ENCODE data around the gene WFIKKN2. TPM values are rescaled to one million over a fixed set of nuclear protein-coding genes. Genes with fewer than 3 reads are reported as not detected.

The WFIKKN2 gene
- total and polyA plus RNA-seq, 2 of the 8 experiments (the other 6 are each of a cell fraction or from before 2014, with no cell fraction given): 0.07 to 0.30 TPM

DNA sequence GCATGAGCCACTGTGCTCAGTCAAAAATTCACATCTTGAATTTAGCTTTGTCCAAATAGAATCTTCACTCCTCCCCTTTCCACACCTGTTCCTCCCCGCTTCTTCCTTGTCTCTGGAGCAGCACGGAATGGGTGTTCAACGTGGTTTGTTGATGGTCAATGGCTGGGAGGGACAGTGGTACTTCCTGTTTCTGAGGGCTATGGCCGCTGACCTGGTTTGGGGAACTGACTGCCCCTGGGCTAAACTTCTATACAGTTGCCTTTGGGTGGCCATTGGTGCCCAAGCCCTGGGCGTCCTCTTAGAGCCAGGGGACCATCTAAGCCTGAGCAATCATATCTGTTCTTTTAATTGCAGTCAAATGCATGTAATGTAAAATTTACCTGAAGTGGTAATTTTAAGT, 19.1 kb upstream of the WFIKKN2 start:
- Histone ChIP-seq H3K14ac (ENCODE audit: insufficient read length) (no peak overlapping the region), H2BK120ac (replicated peaks; ENCODE audit: low read depth, low read length) (no peak overlapping the region), H2AK5ac (ENCODE audit: low read depth, low read length) (no peak overlapping the region), H4K5ac (ENCODE audit: insufficient read length, low read depth, low read length) (no peak overlapping the region), H3K27me3 (replicated peaks in 1 of 4; ENCODE audit: control insufficient read depth in 3 of 4, extremely low read depth in 1 of 4, insufficient read depth in 3 of 4, low read length in 3 of 4) (no peaks in the 10 kb centered on the region; a peak in 1 of 7 replicates), H4K91ac (replicated peaks; ENCODE audit: insufficient read length, low read length) (no peak overlapping the region), H3K4ac (replicated peaks; ENCODE audit: insufficient read length, low read depth, low read length) (no peak overlapping the region), H2AFZ (ENCODE audit: low read length) (no peak overlapping the region), H3K4me3 (ENCODE audit: extremely low read depth in 1 of 4, insufficient read depth in 2 of 4, low read depth in 3 of 4, low read length in 4 of 4) (no peak overlapping the region), H4K8ac (ENCODE audit: extremely low read depth, insufficient read depth, low read length) (no peak overlapping the region), H3K9ac (replicated peaks in 1 of 4; ENCODE audit: extremely low read depth in 1 of 4, low read depth in 3 of 4, low read length in 3 of 4) (no peak overlapping the region), H3K79me2 (ENCODE audit: control insufficient read depth in 1 of 2, insufficient read depth in 2 of 2, low read length in 2 of 2) (no peaks in the 10 kb centered on the region), H3K23me2 (ENCODE audit: low read depth, low read length) (no peaks in the 10 kb centered on the region; the same call in 1 of the 2 replicates), H3K4me1 (replicated peaks in 1 of 4; ENCODE audit: control insufficient read depth in 3 of 4, insufficient read depth in 4 of 4, low read length in 3 of 4) (peaks cover 0 to 5% (median 0%) of the 10 kb centered on the region in 4 experiments; a peak in 2 of 7 replicates), H2BK15ac (ENCODE audit: low read length) (no peak overlapping the region), H3K4me2 (ENCODE audit: insufficient read depth in 1 of 2, low read depth in 2 of 2, low read length in 2 of 2) (no peak overlapping the region), H3K9me3 (ENCODE audit: insufficient read depth in 2 of 2, low read depth in 1 of 2, low read length in 1 of 2) (no peaks in the 10 kb centered on the region), H2BK5ac (ENCODE audit: low read depth, low read length) (no peak overlapping the region), H3K23ac (ENCODE audit: insufficient read length) (no peak overlapping the region), H3K18ac (ENCODE audit: extremely low read depth, low read length) (no peak overlapping the region), H3K56ac (replicated peaks; ENCODE audit: insufficient read length, low read depth, low read length) (no peak overlapping the region), H2BK12ac (ENCODE audit: low read depth, low read length) (no peak overlapping the region), H4K20me1 (replicated peaks in 1 of 2; ENCODE audit: control insufficient read depth in 1 of 2, insufficient read depth in 2 of 2, low read length in 2 of 2) (no peaks in the 10 kb centered on the region), H3K79me1 (ENCODE audit: low read depth, low read length) (no peaks in the 10 kb centered on the region), H3K27ac (ENCODE audit: low read depth, low read length) (no peak overlapping the region), H2BK20ac (ENCODE audit: low read length) (no peak overlapping the region), H3K36me3 (ENCODE audit: control insufficient read depth in 2 of 4, insufficient read depth in 4 of 4, low read length in 3 of 4) (no peaks in the 10 kb centered on the region)
- 85% methylated on average over 5 of the region's 5 CpGs; no CpG with 5 or more reads in 1 of the 2 experiments for WGBS, 2 experiments (ENCODE audit: extremely low coverage in 1 of 2, insufficient coverage in 1 of 2, insufficient read length in 1 of 2, insufficient replicate concordance in 2 of 2, low coverage in 1 of 2, low lambda C conversion rate in 2 of 2, missing lambda C conversion rate in 1 of 2)
- FAIRE-seq (no peak), DNase-seq (ENCODE audit: low read depth in 1 of 2, low spot score in 2 of 2) (no peak)
- TF ChIP-seq, protein P1, sequence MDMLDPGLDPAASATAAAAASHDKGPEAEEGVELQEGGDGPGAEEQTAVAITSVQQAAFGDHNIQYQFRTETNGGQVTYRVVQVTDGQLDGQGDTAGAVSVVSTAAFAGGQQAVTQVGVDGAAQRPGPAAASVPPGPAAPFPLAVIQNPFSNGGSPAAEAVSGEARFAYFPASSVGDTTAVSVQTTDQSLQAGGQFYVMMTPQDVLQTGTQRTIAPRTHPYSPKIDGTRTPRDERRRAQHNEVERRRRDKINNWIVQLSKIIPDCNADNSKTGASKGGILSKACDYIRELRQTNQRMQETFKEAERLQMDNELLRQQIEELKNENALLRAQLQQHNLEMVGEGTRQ (IDR thresholded peaks at IDR 0.05; ENCODE audit: low read length): no peak
- TF ChIP-seq RAD21 (IDR thresholded peaks at IDR 0.05 in 1 of 2, conservative IDR thresholded peaks at IDR 0.05 in 1 of 2; ENCODE audit: low read depth in 2 of 2, low read length in 2 of 2) (no peak), CHD1 (IDR thresholded peaks at IDR 0.05; ENCODE audit: low read depth, low read length) (no peak), TAF7 (optimal IDR thresholded peaks at IDR 0.05; ENCODE audit: borderline replicate concordance, low read depth, low read length) (no peak), EGR1 (IDR thresholded peaks at IDR 0.05; ENCODE audit: borderline replicate concordance, low read depth, low read length) (no peak)
- CTCF ChIA-PET (ENCODE audit: partially characterized antibody): interaction anchor here (0.6 to 14.1 kb wide), 14 partner anchors 7 to 70 kb away, joined by 3 to 125 read pairs (median 10); partner anchors contain the start of gene WFIKKN2
- POLR2A ChIA-PET (ENCODE audit: partially characterized antibody): no interaction called here

All from H1 (cell line).